HG02973 (cell line): Measurements from ENCODE around the gene EIF4EBP3.
"Not testable (repeated sequence)": the region's sequence is repeated elsewhere in the genome, so short reads cannot be mapped to it uniquely, and the experiment has no call there.

Experiments used
- ATAC-seq: cut with Tn5 transposase; IDR thresholded peaks from one replicate; pipeline ENCODE4 v1.9.1; 2021; ENCODE audit warnings: moderate library complexity; ENCODE audit not compliant: unreplicated experiment

EIF4EBP3 gene

DNA sequence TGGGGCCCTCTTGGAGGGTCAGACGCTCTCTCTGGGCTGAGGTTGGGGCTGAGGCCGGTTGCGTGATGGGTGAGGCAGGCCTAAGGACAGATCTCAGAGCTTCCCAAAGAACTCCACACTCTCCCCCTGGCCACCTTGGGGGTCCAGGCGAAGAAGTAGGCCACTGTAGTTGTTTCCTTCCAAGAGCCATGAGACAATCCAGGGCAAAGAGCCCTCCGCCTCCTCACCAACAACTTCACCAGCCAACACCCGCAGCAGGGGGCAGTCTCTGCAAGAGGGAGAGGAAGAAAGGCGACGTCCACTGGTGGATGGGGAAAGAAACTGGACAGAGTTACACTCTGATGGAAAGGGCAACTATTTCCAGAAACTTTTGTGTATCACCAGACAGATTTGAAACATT is 27.8 kb downstream of the EIF4EBP3 start:
- no peak for ATAC-seq

DNA sequence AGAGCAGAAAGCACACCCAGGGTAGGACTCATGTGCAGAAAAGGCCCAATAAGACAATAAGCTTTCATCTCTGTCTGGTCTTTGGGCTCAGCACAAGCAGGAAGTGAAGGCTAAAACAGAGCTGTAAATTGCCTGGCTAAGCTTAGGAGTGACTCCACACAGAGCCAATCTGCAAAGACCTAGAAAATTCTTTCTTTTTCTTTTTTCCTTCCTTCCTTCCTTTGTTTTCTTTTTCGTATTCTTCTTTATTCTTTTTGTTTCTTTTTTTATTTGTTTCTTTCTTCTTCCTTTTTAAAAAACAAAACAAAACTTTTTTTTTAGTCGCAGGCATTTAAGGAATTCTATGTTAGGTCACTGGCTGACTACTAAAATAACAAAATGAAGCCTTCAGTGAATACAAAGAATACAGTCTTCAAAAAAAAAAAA is 29.3 kb downstream of the EIF4EBP3 start:
- no peak for ATAC-seq

DNA sequence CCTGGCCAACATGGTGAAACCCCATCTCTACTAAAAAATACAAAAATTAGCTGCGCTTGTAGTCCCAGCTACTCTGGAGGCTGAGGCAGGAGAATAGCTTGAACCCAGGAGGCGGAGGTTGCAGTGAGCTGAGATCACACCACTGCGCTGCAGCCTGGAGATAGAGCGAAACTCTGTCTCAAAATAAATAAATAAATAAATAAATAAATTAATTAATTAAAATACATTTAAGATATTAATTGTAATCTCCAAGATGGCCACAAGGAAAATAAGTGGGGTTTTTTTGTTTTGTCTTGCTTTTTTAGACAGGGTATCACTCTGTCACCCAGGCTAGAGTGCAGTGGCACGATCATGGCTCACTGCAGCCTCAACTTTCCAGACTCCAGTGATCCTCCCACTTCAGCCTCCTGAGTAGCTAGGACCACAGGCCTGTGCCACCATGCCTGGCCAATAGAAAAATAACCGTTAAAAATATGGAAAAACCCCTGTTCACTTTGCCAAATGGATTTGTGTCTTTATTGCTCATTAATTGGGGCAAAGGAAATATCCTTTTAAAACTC is 31.8 kb downstream of the EIF4EBP3 start:
- ATAC-seq, result not testable (repeated sequence)

DNA sequence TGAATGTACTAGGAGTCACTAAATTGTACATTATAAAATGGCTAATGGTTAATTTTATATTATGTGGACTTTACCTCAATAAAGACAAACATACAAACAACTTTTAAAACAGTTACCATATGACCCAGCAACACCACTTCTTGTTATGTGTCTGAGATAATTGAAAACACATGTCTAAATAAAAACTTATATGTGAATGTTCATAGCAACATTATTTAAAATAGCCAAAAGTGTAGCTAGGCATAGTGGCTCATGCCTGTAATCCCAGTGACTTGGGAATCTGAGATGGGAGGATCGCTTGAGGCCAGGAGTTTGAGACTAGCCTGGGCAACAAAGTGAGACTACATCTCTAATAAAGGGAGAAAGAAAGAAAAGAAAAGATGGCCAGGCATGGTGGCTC is 40.0 kb downstream of the EIF4EBP3 start:
- no peak for ATAC-seq

DNA sequence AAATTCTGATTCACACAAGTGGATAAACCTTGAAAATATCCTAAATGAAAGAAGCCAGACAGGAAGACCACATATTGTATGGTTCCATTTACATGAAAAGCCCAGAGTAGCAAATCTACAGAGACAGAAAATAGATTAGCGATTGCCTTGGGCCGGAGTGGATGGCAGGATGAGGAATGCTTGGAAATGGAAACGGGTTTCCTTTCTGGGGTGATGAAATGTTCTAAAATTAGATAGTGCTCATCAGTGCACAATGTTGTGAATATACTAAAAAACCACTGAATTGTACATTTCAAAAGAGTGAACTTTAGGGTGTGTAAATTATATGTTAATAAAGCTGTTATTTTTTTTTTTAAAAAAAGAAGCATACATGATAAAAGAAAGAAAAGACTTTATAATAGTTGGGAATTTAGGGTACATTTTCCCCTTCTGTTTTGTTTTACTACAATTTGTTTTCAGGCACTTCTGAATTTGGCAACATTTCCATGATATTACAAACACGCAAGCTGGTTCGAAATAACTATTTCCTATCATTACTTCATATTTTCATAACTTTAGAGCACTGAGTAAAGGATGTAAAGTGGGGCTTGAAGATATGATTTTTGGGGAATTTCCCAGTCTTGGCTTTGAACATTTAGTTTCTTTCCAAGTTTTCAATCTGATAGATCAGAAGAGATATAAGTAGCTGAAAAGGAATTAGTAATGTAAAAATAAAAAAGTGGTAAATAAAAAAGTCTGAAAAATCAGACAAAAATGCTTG is 41.0 kb downstream of the EIF4EBP3 start:
- no peak for ATAC-seq

DNA sequence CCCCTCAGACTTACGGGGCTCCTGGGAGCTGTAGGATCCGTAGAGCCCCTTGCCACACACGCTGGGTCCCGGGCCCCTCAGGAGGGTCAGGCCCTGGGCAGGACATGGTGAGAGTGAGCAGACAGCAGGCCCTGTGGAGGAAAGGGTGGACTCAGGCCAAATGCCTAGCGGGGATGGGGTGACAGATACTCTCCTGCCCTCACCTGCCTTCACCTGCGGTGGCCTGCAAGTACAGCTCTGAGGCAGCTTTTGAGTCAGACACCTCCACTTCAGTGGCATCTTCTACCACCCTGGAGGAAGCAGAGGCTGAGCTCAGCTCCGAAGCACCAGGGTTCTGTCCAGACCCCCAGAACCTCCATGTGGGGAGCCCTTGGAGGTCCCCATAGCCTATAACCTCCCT is 43.4 kb downstream of the EIF4EBP3 start:
- no peak for ATAC-seq

DNA sequence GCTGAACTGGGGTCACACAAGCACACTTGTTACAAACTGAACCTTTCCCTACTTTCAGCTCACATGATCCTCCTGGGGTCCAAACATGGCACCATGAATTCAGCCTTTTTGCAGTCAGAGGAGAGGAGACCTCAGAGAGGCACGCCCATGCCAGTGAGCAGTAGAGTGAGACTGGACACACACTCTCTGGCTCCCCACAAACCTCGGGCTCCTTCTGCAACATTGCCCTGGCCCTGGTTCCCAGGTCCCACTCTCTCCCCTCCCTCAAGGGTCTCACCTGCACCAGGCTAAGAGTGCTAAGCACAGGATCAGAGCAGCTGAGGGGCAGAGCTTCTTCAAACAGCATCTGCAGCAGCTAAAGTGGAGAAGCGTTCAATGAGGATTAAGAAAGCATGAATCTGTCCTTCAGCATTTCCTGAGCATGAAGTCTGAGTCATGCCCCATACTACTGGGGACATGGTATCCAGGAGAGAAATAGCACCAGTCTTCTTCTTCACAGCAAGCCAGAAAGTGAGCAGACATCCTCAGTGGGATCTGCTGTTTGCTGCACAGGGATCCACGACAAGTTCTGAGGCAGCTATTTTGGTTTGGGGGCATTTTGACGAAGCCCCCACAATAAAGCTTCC is 44.4 kb downstream of the EIF4EBP3 start:
- no peak for ATAC-seq

DNA sequence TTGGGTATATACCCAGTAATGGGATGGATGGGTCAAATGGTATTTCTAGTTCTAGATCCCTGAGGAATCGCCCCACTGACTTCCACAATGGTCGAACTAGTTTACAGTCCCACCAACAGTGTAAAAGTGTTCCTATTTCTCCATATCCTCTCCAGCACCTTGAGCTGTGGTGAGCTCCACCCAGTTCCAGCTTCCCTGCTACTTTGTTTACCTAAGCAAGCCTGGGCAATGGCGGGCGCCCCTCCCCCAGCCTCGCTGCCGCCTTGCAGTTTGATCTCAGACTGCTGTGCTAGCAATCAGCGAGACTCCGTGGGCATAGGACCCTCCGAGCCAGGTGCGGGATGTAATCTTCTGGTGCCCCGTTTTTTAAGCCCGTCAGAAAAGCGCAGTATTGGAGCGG is 45.6 kb downstream of the EIF4EBP3 start:
- not testable (repeated sequence) for ATAC-seq

DNA sequence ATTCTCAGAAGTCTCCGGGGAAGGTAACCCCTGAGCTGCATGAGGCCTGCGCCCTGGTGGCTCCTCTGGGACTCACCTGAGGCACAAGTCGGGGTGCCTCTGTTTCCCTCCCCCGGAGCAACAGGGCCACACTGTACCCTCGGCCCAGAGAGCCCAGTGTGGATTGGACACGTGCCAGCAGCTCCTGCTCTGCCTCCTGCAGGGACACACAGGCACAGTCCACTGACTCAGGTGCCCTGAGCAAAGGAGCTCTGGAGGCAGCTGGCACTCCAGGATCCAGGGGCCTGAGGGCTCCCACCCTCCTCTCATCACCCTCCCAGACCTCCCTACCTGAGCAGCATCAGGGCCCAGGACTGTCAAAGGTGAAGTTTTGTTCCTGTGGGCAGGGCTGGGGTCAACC is 46.7 kb downstream of the EIF4EBP3 start:
- ATAC-seq, result no peak

DNA sequence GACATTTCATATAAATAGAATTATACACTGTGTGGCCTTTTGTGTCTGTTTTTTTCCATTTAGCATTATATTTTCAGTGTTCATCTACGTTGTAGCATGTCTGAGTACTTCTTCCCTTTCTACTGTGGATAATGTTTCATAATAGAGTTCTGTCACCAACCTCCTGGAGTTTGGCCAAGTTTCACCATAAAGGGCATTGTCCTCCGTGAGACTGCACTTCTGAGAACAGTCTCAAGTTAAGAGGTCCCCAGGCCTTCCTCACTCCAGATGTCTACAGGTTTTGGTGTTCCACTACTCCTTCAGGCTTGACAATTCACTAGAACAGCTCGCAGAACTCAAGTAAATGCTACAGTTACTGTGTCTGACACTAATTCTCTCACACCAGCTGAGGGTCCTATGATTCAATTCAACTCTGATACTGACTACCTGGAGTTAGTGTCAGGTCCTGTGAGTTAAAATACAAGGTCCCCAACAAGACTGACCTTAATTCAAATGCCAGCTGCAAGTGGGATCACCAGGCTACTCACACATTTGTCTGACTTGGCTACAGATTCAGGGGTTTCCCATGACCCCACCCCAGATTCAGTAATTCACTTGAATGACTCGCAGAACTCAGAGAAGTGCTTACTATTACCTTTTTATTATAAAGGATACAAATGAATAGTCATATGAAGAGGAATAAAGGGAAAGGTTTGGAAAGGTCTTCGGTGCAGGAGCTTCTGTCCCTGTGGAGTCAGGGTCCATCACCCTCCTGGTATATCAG is 48.3 kb downstream of the EIF4EBP3 start:
- no peak for ATAC-seq

DNA sequence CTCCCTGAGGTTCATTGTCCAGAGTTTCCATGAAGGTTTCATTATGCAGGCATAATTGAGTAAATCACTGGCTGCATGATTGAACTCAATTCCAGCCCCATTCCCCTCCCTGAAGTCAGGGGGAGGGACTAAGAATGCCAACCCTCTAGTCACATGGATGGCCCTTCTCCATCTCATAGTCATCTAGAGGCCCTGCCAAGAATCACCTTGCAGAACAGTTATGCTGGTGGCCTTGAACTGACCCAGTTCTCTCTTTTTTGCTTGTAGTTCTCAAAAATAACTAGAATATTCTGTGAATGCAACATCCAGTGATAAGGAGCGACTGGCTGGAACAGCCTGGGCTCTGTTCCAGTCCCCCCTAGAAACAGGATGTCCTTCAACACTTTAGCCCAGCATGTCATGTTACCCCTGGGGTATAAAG is 48.9 kb downstream of the EIF4EBP3 start:
- no peak for ATAC-seq

DNA sequence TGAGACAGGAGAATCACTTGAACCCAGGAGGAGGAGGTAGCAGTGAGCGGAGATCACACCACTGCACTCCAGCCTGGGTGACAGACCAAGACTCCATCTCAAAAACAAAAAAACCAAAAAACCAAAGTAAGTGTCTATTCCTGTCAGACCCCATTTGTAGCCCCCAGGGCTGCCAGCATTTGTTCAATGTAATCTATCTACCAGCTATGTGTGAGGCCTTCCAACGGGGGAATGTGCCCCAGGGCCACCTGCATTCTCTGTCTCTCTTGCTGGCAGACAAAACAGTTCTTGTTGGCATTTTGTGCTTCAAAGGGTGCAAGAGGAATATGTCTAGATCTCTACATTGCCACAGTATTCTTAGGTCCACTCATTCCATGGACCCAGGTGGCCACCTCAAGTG is 51.4 kb downstream of the EIF4EBP3 start:
- ATAC-seq, result no peak
